NCI-H1105 treated with DMSO at 0.1 percent for 48 hours (cell line): ENCODE data around the gene TMEM106B.
A peak's percentile ranks its signal among the peaks of the same experiment; 100 is the strongest.
"Not testable (repeated sequence)": the region's sequence is repeated elsewhere in the genome, so short reads cannot be mapped to it uniquely, and the experiment has no call there.

ENCODE experiments used
- DNase-seq: peaks from one replicate; lab custom pipeline; 2025; lab: John Stamatoyannopoulos, UW

The TMEM106B gene

DNA sequence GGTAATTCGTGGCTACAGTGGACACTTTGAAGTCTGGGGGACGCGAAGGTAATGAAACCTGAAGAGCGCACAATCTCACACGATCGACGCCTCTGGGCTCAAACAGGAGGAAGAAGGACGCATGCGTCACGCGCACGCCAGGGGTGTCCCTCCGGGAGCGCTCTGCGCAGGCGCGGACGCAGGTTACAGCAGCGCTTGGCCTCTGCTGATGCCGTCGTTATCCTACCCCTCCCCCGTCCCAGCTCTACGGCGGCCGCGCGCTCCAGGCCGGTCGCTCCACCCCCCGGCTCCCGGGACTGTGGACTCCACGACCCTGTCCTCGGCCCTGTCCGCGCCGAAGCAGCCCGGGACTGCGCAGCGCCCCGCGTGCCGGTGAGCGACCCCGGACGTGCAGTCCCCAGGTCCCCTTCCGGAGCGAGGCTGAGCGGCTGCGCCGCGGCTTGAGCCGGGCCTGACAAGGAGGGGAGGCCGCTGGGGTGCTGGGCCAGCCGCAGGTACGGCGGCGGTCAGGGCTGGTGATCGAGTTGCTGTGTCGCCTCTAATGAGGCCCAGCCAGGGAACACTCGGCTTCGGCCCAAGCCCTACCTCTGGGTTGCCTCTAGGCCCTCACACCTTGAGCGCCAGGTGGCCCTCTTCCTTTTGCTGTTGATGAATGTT lies at the start of gene TMEM106B:
Gene TMEM106B, plus strand, starts transcription at position 241 of the 657 bp plus-strand sequence. CDS start 3,517 bp downstream, outside the sequence.
- peak; percentile 97 for DNase-seq

DNA sequence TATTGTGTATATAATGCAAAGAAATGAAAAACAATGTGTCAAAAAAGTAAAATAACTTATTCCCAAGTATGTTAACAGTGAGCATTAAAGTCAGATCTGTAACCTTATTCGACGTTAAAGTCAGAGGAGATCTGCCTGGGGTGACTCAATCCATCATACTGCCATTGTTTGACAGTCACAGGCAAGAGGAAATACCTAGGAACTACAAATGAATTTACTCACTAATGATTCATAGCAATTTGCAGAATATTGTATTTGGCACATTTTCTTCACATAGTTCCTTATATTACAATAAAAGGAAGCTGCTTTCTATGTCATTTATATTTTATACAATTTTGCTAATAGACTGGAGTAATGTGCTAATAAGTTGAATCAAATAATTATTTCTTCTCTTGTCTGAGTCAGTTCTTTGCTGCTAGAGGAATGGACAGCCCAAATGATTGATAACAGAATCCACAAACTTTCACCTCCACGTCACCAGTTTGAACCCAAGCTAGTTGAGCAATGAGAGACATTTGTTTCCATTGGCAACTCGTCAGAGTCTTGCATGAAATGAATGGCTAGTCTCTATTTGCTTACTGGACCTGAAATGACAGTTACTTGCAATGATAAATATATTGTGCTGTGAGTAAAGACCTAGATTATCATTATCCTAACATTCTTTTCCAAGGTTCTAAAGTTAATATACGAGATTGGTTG lies 48.5 kb upstream of the TMEM106B start:
- DNase-seq, result no peak

DNA sequence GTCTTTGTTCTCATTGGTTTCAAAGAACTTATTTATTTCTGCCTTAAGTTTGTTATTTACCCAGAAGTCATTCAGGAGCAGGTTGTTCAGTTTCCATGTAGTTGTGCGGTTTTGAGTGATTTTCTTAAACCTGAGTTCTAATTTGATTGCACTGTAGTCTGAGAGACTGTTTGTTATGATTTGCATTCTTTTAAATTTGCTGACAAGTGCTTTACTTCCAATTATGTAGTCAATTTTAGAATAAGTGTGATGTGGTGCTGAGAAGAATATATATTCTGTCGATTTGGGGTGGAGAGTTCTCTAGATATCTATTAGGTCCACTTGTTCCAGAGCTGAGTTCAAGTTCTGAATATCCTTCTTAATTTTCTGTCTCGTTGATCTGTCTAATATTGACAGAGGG lies 43.0 kb upstream of the TMEM106B start:
- not testable (repeated sequence) for DNase-seq

DNA sequence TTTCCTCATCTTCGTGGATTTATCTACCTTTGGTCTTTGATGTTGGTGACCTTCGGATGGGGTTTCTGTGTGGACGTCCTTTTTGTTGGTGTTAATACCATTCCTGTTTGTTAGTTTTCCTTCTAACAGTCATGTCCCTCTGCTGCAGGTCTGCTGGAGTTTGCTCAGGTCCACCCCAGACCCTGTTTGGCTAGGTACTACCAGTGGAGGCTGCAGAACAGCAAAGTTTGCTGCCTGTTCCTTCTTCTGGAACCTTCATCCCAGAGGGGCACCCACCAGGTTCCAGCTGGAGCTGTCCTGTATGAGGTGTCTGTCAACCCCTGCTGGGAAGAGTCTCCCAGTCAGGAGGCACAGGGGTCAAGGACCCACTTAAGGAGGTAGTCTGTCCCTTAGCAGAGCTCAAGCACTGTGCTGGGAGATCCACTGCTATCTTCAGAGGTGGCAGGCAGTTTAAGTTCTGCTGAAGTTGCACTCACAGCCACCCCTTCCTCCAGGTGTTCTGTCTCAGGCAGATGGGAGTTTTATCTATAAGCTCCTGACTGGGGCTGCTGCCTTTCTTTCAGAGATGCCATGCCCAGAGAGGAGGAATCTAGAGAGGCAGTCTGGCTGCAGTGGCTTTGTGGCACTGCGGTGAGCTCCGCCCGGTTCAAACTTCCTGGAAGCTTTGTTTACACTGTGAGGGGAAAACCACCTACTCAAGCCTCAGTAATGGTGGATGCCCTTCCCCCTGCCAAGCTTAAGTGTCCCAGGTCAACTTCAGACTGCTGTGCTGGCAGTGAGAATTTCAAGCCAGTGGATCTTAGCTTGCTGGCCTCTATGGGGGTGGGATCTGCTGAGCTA lies 40.9 kb upstream of the TMEM106B start:
- not testable (repeated sequence) for DNase-seq

DNA sequence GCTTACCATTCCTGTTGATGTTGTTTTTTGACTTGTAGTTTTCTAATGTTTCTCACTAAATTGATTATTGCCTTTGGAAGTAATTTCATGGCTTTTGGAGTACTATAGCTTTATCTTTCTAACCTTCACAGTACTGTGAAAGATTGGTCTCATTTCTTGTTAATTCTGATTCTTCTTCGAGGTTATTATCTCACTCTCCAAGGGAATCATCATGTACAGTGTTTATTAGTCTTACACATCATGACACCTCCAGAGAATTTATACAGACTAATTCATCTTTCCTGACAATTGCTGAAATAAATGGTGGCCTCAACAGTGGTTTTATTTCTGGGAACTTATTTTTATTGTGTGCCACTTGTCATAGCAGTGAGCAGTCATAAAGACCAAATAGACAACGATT lies 37.4 kb upstream of the TMEM106B start:
- no peak for DNase-seq

DNA sequence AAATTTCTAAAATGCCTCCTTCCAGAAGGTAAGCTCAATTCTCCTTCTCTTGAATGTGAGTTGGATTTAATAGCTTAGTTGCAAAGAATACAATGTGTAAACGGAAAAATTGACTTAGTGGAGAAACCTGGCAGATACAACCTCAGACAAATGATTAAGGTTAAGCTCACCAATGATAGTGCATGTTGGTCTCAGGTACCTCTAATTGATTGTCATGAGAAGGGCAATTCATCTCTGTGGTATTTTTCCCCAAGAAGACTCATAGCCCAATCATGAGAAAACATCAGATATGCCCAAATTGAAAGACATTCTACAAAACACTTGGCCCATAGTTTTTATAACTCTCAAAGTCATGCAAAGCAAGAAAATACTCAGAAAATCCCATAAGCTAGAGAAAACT lies 36.2 kb upstream of the TMEM106B start:
- DNase-seq, result no peak

- DNase-seq, result peak; percentile 77
Observed at GRCh38 chr7:12178317-12178716, 32.8 kb upstream of the TMEM106B start.

DNA sequence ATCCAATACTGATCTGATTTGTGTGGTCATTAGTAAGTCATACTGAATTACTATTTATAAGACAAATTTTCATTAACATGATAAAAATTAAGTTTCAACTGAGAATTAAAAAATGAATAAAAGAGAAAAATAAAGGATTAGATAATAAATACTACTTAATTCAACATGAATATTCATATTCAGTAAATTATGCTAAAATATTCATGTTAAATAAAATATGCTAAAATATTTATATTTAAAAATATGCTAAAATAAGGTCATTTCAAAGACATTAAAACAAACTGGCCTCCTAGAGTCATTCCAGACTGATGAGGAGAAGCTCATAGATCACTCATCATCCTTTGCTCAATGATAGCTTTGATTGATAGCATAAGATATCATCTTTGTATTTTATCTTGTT lies 16.7 kb upstream of the TMEM106B start:
- DNase-seq, result no peak

GRCh38 chr7:12196386-12196785 lies 14.7 kb upstream of the TMEM106B start:
- DNase-seq, result no peak

DNA sequence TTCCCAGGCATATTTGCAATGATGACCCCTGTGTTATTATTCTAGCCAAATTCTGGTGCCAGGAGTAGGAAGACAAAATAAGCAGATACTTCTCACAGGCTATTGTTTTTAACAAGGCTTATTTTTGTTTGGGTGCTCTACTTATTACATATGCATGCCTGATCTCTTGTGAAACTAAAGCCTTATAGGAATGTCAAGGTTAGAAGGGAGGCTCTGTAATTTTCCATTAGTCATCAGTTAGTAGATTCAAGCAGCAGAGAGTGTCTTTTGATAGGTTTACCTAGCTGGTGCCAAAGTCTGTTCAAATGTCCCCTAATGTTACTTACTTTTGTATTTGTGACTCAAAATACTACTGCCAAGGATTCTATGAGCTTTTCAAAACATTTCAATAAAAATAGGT lies 11.7 kb upstream of the TMEM106B start:
- no peak for DNase-seq

- no peak for DNase-seq
Observed at GRCh38 chr7:12207046-12207445, 4.0 kb upstream of the TMEM106B start.

- no peak for DNase-seq
Observed at GRCh38 chr7:12209221-12209620, 1.9 kb upstream of the TMEM106B start.

DNA sequence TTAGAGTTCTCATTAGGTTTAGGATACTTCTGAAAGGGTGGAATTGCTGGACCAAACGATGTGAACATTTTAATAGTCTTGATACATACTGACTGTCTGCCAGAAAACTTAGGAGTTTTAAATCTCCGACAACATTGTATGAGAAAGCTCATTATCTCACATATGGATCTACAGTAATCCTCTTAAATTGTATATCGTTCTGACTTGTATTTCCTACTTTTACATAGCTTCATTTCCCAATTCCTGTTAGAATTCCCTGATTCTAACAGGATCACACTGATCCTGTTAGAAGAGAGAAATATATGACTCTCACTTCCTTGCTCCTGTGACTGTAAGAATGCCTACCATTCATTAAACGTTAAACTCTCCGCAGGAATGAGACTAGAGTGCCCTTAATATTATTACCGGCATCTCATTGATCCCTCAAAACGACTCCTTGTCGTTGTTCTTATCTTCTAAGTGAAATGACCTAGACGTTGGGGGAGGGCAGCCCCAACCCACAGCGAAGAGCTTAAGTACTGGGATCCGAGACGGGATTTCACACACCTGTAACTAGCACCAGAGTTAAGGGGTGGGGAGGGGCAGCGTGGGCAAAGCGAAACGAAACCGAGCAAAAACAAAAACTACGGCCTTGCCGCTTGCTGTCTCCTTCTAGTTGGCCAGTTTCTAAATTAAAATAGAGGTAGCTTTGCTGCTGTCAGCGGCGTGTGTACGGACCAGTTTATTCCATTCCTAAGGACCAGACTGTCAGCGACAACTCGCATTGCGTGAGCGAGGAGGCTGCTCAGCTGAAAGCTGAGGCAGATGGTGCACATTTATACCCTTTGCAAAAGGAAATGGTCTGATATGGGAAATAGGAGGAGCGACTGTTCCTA lies 678 bp upstream of the TMEM106B start:
- peak; percentile 60 for DNase-seq

DNA sequence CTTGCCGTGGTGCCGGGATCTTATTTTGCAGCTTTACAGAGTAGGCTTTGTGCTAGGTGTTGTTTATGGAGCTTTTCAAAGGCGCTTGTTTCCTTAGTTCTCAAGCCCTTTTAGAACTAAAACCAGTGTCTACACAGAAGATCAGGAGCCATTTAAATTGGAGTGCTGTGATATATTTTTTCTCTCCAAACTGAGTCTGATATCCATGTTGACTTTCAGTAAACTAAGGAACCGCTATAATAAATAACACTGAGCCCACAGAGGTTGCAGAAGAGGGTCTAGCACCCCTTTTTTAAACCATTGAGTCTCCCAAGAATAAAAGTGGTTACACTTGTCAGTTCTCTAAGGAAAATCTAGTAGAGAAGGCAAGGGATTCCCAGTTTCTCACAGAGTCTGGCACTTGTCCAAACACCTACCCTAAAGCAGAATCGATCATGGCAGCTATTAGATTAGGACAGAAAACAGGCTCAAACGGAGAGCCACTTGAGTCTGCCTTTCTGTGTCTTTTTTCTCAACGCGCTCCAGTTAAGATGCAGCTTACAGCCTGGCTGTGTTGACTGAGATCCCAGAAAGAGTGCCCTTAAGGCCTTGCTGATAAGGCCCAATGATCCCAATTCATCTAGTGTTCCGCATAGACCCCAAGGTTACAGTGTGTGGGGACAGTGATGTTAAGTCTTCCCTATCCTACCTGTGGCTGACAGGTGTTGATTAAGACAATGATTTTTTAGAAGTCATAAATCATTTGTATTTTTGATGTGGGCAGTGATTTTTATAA lies 804 bp downstream of the TMEM106B start:
- DNase-seq, result peak; percentile 73

- no peak for DNase-seq
Observed at GRCh38 chr7:12217311-12217710, 6.2 kb downstream of the TMEM106B start.

DNA sequence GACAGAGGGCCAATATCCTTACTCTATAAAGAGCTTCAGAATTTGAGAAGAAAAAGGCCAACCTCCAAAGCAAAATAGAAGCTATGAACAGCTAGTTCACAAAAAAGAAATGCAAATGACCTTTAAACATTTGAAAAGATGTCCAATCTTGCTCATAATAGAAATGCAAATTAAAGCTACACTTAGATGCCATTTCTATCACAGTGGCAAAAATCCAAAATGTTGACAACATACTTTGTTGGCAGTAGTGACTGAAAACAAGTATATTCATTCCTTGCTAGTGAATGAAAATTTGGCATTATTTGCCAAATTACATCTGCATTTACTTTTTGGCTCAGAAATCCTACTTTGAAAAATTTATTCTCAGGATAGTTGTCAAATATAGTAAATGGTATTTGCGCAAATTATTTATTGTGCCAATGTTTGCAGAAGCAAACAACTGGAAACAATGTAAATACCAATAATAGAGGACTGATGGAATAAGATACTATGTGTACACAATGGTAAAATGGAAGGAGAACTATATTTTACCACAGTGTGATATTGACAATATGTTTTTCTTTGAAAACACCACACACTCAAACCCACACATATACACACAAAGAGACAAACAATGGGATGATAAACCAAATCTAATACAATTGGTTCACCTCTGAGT lies 9.4 kb downstream of the TMEM106B start:
- peak; percentile 40 for DNase-seq

DNA sequence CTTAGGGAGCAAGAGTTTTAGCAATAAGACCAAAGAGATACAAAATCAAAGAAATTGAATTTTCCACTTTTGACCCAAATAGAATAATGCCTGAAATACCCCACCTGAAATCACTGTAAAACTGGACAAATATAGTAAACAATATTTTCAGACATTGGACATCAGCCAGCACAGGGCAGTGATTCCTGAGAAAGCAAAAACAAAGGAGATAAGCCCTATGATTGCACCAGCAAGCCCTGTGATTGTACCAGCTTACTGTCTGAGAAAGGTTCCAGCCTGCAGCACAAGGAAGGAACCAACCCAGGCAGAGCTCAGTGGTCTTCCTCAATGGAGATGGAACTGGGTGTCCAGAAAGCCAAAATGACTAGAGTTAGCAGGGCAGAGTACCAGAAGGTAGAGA lies 10.3 kb downstream of the TMEM106B start:
- no peak for DNase-seq

DNA sequence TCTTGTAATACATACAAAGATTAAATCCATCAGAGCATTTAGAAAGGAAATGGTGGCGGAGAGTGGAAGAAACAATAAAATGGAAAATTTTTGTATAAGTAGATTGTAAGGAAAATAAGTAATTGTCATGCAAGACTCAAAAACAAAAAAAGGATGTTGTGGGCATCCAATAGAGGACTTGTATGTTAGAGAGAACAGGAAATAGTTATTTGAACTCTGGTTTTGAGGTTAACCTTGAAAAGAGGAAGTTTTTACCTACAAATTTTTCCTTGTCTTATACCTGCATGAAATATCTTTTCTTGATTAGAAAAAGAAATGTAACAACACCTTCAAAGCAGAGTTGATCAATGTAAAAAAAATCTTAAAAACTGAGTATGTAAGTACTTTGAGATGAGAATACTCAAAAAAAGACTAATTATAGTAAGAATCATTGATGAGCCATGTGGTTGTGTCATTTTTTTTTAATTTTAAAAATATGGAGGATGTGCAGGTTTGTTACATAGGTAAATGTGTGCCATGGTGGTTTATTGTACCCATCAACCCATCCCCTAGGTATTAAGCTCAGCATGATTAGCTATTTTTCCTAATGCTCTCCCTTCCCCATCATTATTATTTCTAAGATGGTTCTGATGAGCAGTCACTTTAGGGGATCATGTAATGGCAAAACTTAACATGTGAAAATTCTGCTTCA lies 11.9 kb downstream of the TMEM106B start:
- DNase-seq, result no peak

DNA sequence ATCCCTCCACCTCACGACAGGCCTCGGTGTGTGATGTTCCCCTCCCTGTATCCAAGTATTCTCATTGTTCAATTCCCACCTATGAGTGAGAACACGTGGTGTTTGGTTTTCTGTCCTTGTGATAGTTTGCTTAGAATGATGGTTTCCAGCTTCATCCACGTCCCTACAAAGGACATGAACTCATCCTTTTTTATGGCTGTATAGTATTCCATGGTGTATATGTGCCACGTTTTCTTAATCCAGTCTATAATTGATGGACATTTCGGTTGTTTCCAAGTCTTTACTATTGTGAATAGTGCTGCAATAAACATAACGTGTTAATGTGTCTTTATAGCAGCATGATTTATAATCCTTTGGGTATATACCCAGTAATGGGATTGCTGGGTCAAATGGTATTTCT lies 13.9 kb downstream of the TMEM106B start:
- DNase-seq, result not testable (repeated sequence)

GRCh38 chr7:12226756-12227155 lies 15.7 kb downstream of the TMEM106B start:
- no peak for DNase-seq
